ENCODE measurements around the gene MRPS16.
A peak's percentile ranks its signal among the peaks of the same experiment; 100 is the strongest.

MRPS16 gene

GRCh38 chr10:73239908-73240307, 12.5 kb downstream of the MRPS16 start:
- TF ChIP-seq CTCF (conservative IDR thresholded peaks at IDR 0.05) (no peak), ZFX (IDR thresholded peaks at IDR 0.05) (no peak)
- H3K27ac ChIP-seq = no peak overlapping the region

- H3K27ac ChIP-seq = no peak overlapping the region
- no peak for TF ChIP-seq CTCF (conservative IDR thresholded peaks at IDR 0.05)
- no peak for TF ChIP-seq ZFX (IDR thresholded peaks at IDR 0.05)
Measured at GRCh38 chr10:73238990-73239566, 13.4 kb downstream of the MRPS16 start.

GRCh38 chr10:73234695-73235094, 17.7 kb downstream of the MRPS16 start:
- TF ChIP-seq ZFX (IDR thresholded peaks at IDR 0.05) (no peak), CTCF (conservative IDR thresholded peaks at IDR 0.05) (no peak)
- no peak overlapping the region for H3K27ac ChIP-seq

- H3K27ac ChIP-seq = no peak overlapping the region
- TF ChIP-seq ZFX (IDR thresholded peaks at IDR 0.05) = no peak
- TF ChIP-seq CTCF (conservative IDR thresholded peaks at IDR 0.05) = no peak
Measured at GRCh38 chr10:73233883-73234282, 18.6 kb downstream of the MRPS16 start.

GRCh38 chr10:73232887-73233286, 19.6 kb downstream of the MRPS16 start:
- H3K27ac ChIP-seq = no peak overlapping the region
- peak; percentile 31; the same call in 1 of the 2 replicates for TF ChIP-seq CTCF (conservative IDR thresholded peaks at IDR 0.05)
- TF ChIP-seq ZFX (IDR thresholded peaks at IDR 0.05) = no peak

- no peak overlapping the region for H3K27ac ChIP-seq
- TF ChIP-seq ZFX (IDR thresholded peaks at IDR 0.05) (no peak), CTCF (conservative IDR thresholded peaks at IDR 0.05) (no peak)
Measured at GRCh38 chr10:73229567-73229966, 22.9 kb downstream of the MRPS16 start.

GRCh38 chr10:73228247-73228646, 24.2 kb downstream of the MRPS16 start:
- TF ChIP-seq ZFX (IDR thresholded peaks at IDR 0.05) (no peak), CTCF (conservative IDR thresholded peaks at IDR 0.05) (no peak)

More at GRCh38 chr10:73228247-73228646, 24.2 kb downstream of the MRPS16 start:
- no peak overlapping the region for H3K27ac ChIP-seq
